ENCODE measurements around the gene PLEKHB2.
"Not testable (repeated sequence)": the region's sequence is repeated elsewhere in the genome, so short reads cannot be mapped to it uniquely, and the experiment has no call there.

Gene PLEKHB2

GRCh38 chr2:131146231-131146630, 41.1 kb downstream of the PLEKHB2 start:
- H3K4me3 ChIP-seq (ENCODE audit: low read depth, low read length) = no peak overlapping the region
- DNase-seq (ENCODE audit: low read depth) = no peak
- TF ChIP-seq CTCF (conservative IDR thresholded peaks at IDR 0.05; ENCODE audit: low read depth, low read length) = no peak

- TF ChIP-seq CTCF (conservative IDR thresholded peaks at IDR 0.05; ENCODE audit: low read depth, low read length) = no peak
- no peak for DNase-seq (ENCODE audit: low read depth)
Measured at GRCh38 chr2:131146749-131147148, 41.6 kb downstream of the PLEKHB2 start.

GRCh38 chr2:131148426-131148825, 43.3 kb downstream of the PLEKHB2 start:
- DNase-seq (ENCODE audit: low read depth) = no peak
- TF ChIP-seq CTCF (conservative IDR thresholded peaks at IDR 0.05; ENCODE audit: low read depth, low read length) = no peak
- H3K4me3 ChIP-seq (ENCODE audit: low read depth, low read length) = no peak overlapping the region

More at GRCh38 chr2:131146749-131147148, 41.6 kb downstream of the PLEKHB2 start:
- H3K4me3 ChIP-seq (ENCODE audit: low read depth, low read length) = no peak overlapping the region

GRCh38 chr2:131150109-131150508, 45.0 kb downstream of the PLEKHB2 start:
- not testable (repeated sequence) for H3K4me3 ChIP-seq (ENCODE audit: low read depth, low read length); DNase-seq (ENCODE audit: low read depth)

GRCh38 chr2:131151398-131151797, 46.3 kb downstream of the PLEKHB2 start:
- no peak for DNase-seq (ENCODE audit: low read depth)

GRCh38 chr2:131152074-131152473, 46.9 kb downstream of the PLEKHB2 start:
- DNase-seq (ENCODE audit: low read depth) = no peak
- no peak overlapping the region for H3K4me3 ChIP-seq (ENCODE audit: low read depth, low read length)
- no peak for TF ChIP-seq CTCF (conservative IDR thresholded peaks at IDR 0.05; ENCODE audit: low read depth, low read length)

More at GRCh38 chr2:131151398-131151797, 46.3 kb downstream of the PLEKHB2 start:
- no peak for TF ChIP-seq CTCF (conservative IDR thresholded peaks at IDR 0.05; ENCODE audit: low read depth, low read length)
- no peak overlapping the region for H3K4me3 ChIP-seq (ENCODE audit: low read depth, low read length)

GRCh38 chr2:131153529-131153928, 48.4 kb downstream of the PLEKHB2 start:
- no peak for TF ChIP-seq CTCF (conservative IDR thresholded peaks at IDR 0.05; ENCODE audit: low read depth, low read length)
- no peak overlapping the region for H3K4me3 ChIP-seq (ENCODE audit: low read depth, low read length)
- no peak for DNase-seq (ENCODE audit: low read depth)
